Common myeloid progenitor, CD34-positive (primary cell): Measurements from ENCODE around the gene DENR.

ENCODE experiments used
- CTCF ChIA-PET: fragments of 350-600 bp; sonication (Branson Sonifier 250); formaldehyde crosslinking; loops from one replicate; lab custom pipeline; 2021; ENCODE audit warnings: antibody characterized with exemption; lab: Charles Lee
- POLR2A ChIA-PET: fragments of 350-600 bp; sonication (Branson Sonifier 250); formaldehyde crosslinking; loops from one replicate; lab custom pipeline; 2021; ENCODE audit warnings: antibody characterized with exemption; lab: Charles Lee
- DNase-seq, 3 donors: peaks; one replicate each; pipeline versions ENCODE4 v3.0.0 to v3.0.0-alpha.2; 2013
- H3K27ac ChIP-seq, 2 experiments: 1 replicate in 1 of 2; 2 replicates in 1 of 2; pipeline ENCODE4 v1.7.0; 2013; ENCODE audit warnings: inconsistent platforms in 2 of 2, low read length in 2 of 2, mild to moderate bottlenecking in 2 of 2, low read depth in 1 of 2, moderate library complexity in 1 of 2; ENCODE audit not compliant: severe bottlenecking in 2 of 2, insufficient read depth in 1 of 2, poor library complexity in 1 of 2
- H3K27me3 ChIP-seq, 5 experiments: replicated peaks in 2 of 5; 1 replicate in 3 of 5; 2 replicates in 2 of 5; pipeline versions ENCODE4 v1.6.1 to v1.7.0; 2013; ENCODE audit warnings: low read length in 4 of 5, mild to moderate bottlenecking in 2 of 5, moderate library complexity in 2 of 5, inconsistent platforms in 1 of 5; ENCODE audit not compliant: insufficient read depth in 5 of 5, control insufficient read depth in 4 of 5
- H3K36me3 ChIP-seq, 4 experiments: 1 replicate in 2 of 4; 2 replicates in 2 of 4; pipeline versions ENCODE4 v1.6.1 to v1.7.0; 2013; ENCODE audit warnings: low read length in 3 of 4, control low read depth in 1 of 4, mild to moderate bottlenecking in 1 of 4; ENCODE audit not compliant: control insufficient read depth in 4 of 4, insufficient read depth in 4 of 4
- H3K4me1 ChIP-seq, 4 experiments: 1 replicate in 3 of 4; 2 replicates in 1 of 4; pipeline versions ENCODE4 v1.6.1 to v1.7.1; 2013; ENCODE audit warnings: low read length in 3 of 4, mild to moderate bottlenecking in 3 of 4, control low read depth in 1 of 4, inconsistent platforms in 1 of 4, moderate library complexity in 1 of 4; ENCODE audit not compliant: control insufficient read depth in 4 of 4, insufficient read depth in 4 of 4; ENCODE audit errors: control extremely low read depth in 1 of 4
- H3K4me3 ChIP-seq, 7 experiments: 1 replicate in 4 of 7; 2 replicates in 3 of 7; pipeline versions ENCODE4 v1.5.1 to v1.7.0; 2013; ENCODE audit warnings: mild to moderate bottlenecking in 7 of 7, low read length in 6 of 7, moderate library complexity in 6 of 7, inconsistent platforms in 2 of 7, low read depth in 2 of 7, control low read depth in 1 of 7; ENCODE audit not compliant: insufficient read depth in 4 of 7, control insufficient read depth in 1 of 7; ENCODE audit errors: extremely low read depth in 1 of 7
- H3K9me3 ChIP-seq, 5 experiments: 1 replicate in 4 of 5; 2 replicates in 1 of 5; pipeline versions ENCODE4 v1.6.1 to v1.7.1; 2013; ENCODE audit warnings: low read length in 4 of 5, mild to moderate bottlenecking in 2 of 5, inconsistent platforms in 1 of 5, low read depth in 1 of 5, moderate library complexity in 1 of 5; ENCODE audit not compliant: control insufficient read depth in 4 of 5, insufficient read depth in 2 of 5; ENCODE audit errors: control extremely low read depth in 1 of 5
- WGBS: methylation state at CpG from one replicate; pipeline ENCODE4 v1.1.5; 2013; ENCODE audit not compliant: insufficient coverage; 5-methylcytosine and 5-hydroxymethylcytosine counted together

The DENR gene

GRCh38 chr12:122753319-122753650 lies 661 bp downstream of the DENR start:
- POLR2A ChIA-PET, result interaction anchor here (0.6 kb wide), 1 partner anchor 103 kb away, joined by 3 read pairs; no protein-coding TSS in a partner anchor
- peak overlapping the region; percentile 72 to 94 (median 87) for H3K4me3 ChIP-seq
- CTCF ChIA-PET, result interaction anchor here (0.8 to 4.1 kb wide), 11 partner anchors 10 to 149 kb away, joined by 3 to 42 read pairs (median 4); no protein-coding TSS in a partner anchor

DNA sequence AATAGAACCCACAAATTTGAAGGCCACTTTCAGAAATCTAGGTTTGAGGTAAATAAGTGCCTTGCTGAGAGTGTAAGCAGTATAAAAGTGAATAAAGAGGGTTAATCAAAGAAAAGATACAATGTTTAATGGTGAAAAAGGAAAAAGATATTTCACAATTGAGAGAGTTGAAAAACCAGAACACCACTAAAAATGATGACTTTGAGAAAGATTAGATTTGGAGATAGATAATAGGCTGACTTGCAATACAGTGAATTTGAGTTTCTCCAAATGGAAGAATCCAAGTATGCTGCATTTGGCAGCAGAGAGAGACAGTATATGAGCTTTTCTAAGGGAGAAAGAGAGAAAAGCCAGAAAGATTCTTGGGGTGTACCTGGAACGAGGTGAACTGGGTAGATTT lies 2.2 kb downstream of the DENR start:
- H3K27me3 ChIP-seq, result no peaks in the 10 kb centered on the region
- peak overlapping the region in 1 of 2 experiments; percentile 97 for H3K27ac ChIP-seq
- WGBS, result 100% methylated on average over 1 of the region's 1 CpG
- H3K36me3 ChIP-seq, result peaks cover 10 to 52% (median 31%) of the 10 kb centered on the region in 4 experiments
- POLR2A ChIA-PET, result no interaction called here
- DNase-seq, result no peak
- H3K9me3 ChIP-seq, result no peaks in the 10 kb centered on the region
- H3K4me3 ChIP-seq, result no peak overlapping the region
- H3K4me1 ChIP-seq, result peaks cover 10 to 35% (median 27%) of the 10 kb centered on the region in 4 experiments
- CTCF ChIA-PET, result interaction anchor here (0.6 to 4.1 kb wide), 2 partner anchors 33 to 116 kb away, joined by 4 to 42 read pairs; no protein-coding TSS in a partner anchor

More at GRCh38 chr12:122753319-122753650, 661 bp downstream of the DENR start:
- Histone ChIP-seq H3K4me1 (peaks cover 10 to 37% (median 27%) of the 10 kb centered on the region in 4 experiments), H3K27me3 (no peaks in the 10 kb centered on the region), H3K27ac (peak overlapping the region; percentile 94 to 97), H3K36me3 (peaks cover 5 to 38% (median 25%) of the 10 kb centered on the region in 4 experiments), H3K9me3 (no peaks in the 10 kb centered on the region)
- 0% methylated on average over 4 of the region's 5 CpGs for WGBS
- DNase-seq, result peak in 2 of 3 donors; percentile 48 to 57

DNA sequence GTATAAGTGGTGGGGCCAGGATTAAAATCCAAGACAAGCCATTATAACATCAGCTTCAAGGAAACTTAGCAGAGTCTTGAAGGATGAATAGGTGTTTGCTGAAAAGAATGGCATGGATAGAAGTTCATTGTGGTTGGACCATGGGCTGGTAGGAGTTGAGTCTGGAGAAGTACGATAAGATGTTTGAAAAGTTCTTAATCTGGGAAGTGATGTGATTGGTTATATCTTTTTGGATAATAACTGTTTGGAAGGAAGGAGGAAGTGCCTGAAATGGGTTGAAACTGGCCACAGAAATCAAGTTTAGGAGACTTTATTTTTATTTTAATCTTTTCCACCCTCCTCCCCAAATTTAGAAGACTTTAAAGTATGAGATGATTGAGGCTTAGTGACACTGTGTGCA lies 4.9 kb downstream of the DENR start:
- DNase-seq, result no peak
- no peak overlapping the region for H3K4me3 ChIP-seq
- no peaks in the 10 kb centered on the region for H3K27me3 ChIP-seq
- WGBS, result 60% methylated on average over 1 of the region's 1 CpG
- H3K9me3 ChIP-seq, result no peaks in the 10 kb centered on the region
- peak overlapping the region in 1 of 2 experiments; percentile 47 for H3K27ac ChIP-seq
- peaks cover 7 to 19% (median 13%) of the 10 kb centered on the region in 4 experiments for H3K4me1 ChIP-seq
- POLR2A ChIA-PET, result interaction anchor here (1.3 kb wide), 1 partner anchor 16 kb away, joined by 4 read pairs; the partner anchor contains the start of gene CCDC62
- peaks cover 16 to 74% (median 44%) of the 10 kb centered on the region in 4 experiments for H3K36me3 ChIP-seq
- CTCF ChIA-PET, result interaction anchor here (1.3 kb wide), 2 partner anchors 120 to 189 kb away, joined by 3 read pairs; no protein-coding TSS in a partner anchor

DNA sequence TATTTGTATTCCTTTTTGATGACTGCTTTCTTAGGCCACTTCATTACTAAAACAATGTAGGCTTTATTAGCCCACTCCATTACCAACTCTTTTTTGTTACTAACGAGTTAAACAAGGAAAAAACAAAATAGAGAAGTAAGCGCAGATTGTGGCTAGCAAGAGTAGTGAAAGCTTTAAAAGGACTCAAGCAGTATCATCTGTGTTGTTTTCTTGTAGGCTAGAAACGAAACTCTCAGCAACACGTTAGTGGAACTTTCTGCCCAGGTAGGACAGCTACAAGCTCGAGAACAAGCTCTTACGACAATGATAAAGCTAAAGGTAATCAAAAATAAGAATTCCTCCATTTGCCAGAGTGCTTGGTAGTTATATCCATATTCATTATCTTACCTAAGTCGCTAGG lies 32.9 kb downstream of the DENR start:
- 94% methylated on average over 5 of the region's 7 CpGs for WGBS

GRCh38 chr12:122788387-122788786 lies 35.8 kb downstream of the DENR start:
- no peaks in the 10 kb centered on the region for H3K27me3 ChIP-seq
- no peaks in the 10 kb centered on the region for H3K4me1 ChIP-seq
- no peak overlapping the region for H3K4me3 ChIP-seq
- no peaks in the 10 kb centered on the region for H3K36me3 ChIP-seq
- no peak for DNase-seq
- POLR2A ChIA-PET, result no interaction called here
- CTCF ChIA-PET, result interaction anchor here (0.8 kb wide), 1 partner anchor 11 kb away, joined by 3 read pairs; no protein-coding TSS in a partner anchor
- no peaks in the 10 kb centered on the region for H3K9me3 ChIP-seq
- H3K27ac ChIP-seq, result no peak overlapping the region
- WGBS, result 97% methylated on average over 2 of the region's 4 CpGs

More for the DNA sequence above, 32.9 kb downstream of the DENR start:
- CTCF ChIA-PET, result interaction anchor here (1.7 kb wide), 1 partner anchor 147 kb away, joined by 3 read pairs; no protein-coding TSS in a partner anchor
- DNase-seq, result no peak
- no peak overlapping the region for H3K4me3 ChIP-seq
- no peaks in the 10 kb centered on the region for H3K36me3 ChIP-seq
- POLR2A ChIA-PET, result no interaction called here
- no peaks in the 10 kb centered on the region for H3K4me1 ChIP-seq
- H3K27ac ChIP-seq, result no peak overlapping the region
- H3K9me3 ChIP-seq, result no peaks in the 10 kb centered on the region
- no peaks in the 10 kb centered on the region for H3K27me3 ChIP-seq

DNA sequence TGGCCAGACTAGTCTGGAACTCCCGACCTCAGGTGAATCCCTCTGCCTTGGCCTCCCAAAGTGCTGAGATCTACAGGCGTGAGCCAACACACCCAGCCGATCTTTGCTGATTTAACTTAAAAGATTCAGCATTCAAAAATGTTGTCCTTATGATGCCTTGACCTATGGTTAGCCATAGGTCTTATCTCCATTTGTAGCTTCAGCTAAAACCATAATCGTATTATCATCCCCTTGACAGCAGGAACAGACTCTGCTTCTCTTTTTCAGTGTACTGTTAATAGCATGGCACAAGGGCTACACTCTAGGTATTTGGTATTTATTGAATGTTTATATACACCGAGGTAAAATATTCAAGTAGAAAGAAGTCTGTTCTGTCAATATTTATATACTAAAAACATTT lies 37.0 kb downstream of the DENR start:
- Histone ChIP-seq H3K4me3 (no peak overlapping the region), H3K27me3 (no peaks in the 10 kb centered on the region), H3K27ac (no peak overlapping the region), H3K36me3 (no peaks in the 10 kb centered on the region), H3K4me1 (peaks cover 0 to 2% (median 0%) of the 10 kb centered on the region in 4 experiments), H3K9me3 (no peaks in the 10 kb centered on the region)
- 88% methylated on average over 3 of the region's 5 CpGs for WGBS
- POLR2A ChIA-PET, result no interaction called here
- CTCF ChIA-PET, result interaction anchor here (1.0 to 2.0 kb wide), 3 partner anchors 24 to 51 kb away, joined by 3 to 5 read pairs (median 4); no protein-coding TSS in a partner anchor
- DNase-seq, result peak in 1 of 3 donors; percentile 15

DNA sequence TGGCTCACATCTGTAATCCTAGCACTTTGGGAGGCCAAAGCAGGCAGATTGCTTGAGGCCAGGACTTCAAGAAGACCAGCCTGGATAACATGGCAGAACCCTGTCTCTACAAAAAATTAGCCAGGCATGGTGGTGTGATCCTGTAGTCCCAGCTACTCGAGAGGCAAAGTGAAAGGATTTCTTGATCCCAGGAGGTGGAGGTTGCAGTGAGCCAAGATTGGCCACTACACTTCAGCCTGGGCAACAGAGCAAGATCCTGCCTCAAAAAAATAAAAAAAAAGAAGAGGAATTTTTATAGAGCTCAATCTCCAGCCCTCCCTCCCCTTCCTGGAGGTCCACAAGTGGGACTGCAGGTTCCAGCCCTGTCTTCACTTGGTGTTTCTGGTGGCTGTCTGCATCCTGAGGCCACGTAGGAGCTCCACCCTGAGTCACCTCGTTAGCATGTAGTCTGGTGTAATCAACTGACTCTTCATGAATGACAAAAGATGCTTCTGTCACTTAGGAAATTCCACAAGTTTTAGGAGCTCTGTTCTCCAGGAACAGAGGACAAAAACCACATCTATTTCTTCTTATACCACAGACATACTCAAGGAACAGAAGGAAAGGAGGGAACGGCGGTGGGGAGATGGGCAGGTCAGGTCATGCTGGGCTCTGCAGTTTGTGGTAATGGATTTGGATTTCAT lies 37.9 kb downstream of the DENR start:
- H3K9me3 ChIP-seq, result no peaks in the 10 kb centered on the region
- H3K27ac ChIP-seq, result no peak overlapping the region
- DNase-seq, result no peak
- H3K4me3 ChIP-seq, result no peak overlapping the region
- ChIA-PET POLR2A (no interaction called here), CTCF (interaction anchor here (0.9 to 2.0 kb wide), 7 partner anchors 13 to 151 kb away, joined by 3 to 5 read pairs (median 4); no protein-coding TSS in a partner anchor)
- WGBS, result 87% methylated on average over 3 of the region's 5 CpGs
- H3K36me3 ChIP-seq, result no peaks in the 10 kb centered on the region
- no peaks in the 10 kb centered on the region for H3K27me3 ChIP-seq
- H3K4me1 ChIP-seq, result peaks cover 0 to 2% (median 0%) of the 10 kb centered on the region in 4 experiments
